PC-3 (cell line): ENCODE results near the gene SNTB2. TPM values are rescaled to one million over a fixed set of nuclear protein-coding genes. Genes with fewer than 3 reads are reported as not detected.

Experiments
- ATAC-seq: fragments of 200-7000 bp; cut with Tn5 transposase; 2 replicates; pipeline ENCODE4 v1.9.1; 2020; ENCODE audit warnings: mild to moderate bottlenecking, moderate library complexity
- BruUV-seq: library from RNA; stranded (reverse); fragments of 400-500 nt; replicated peaks from 2 replicates; lab custom pipeline; 2021; lab: Mats Ljungman, UMichigan
- CTCF ChIA-PET: fragments of 300-600 bp; sonication (Branson Sonifier 250); formaldehyde crosslinking; loops from one replicate; lab custom pipeline; 2022; ENCODE audit warnings: antibody characterized with exemption; lab: Charles Lee
- POLR2A ChIA-PET: fragments of 300-600 bp; sonication (Branson Sonifier 250); formaldehyde crosslinking; loops from one replicate; lab custom pipeline; 2022; ENCODE audit warnings: antibody characterized with exemption; ENCODE audit not compliant: unreplicated experiment; lab: Charles Lee
- DNase-seq: peaks from one replicate; pipeline ENCODE4 v3.0.0-alpha.2; 2015
- H2AFZ ChIP-seq: fragments of 300-600 bp; sonication (generic); 2 replicates; pipeline ENCODE4 v1.6.0; 2016; ENCODE audit warnings: antibody characterized with exemption, low read length
- H3F3A ChIP-seq: fragments of 300-600 bp; sonication (generic); one replicate; pipeline ENCODE4 v1.6.0; 2017; ENCODE audit warnings: antibody characterized with exemption, low read length, control low read depth, mild to moderate bottlenecking; ENCODE audit not compliant: unreplicated experiment
- H3K27ac ChIP-seq: fragments of 300-600 bp; sonication (generic); 2 replicates; pipeline ENCODE4 v1.5.1; 2016; ENCODE audit warnings: mild to moderate bottlenecking, low read length
- H3K27me3 ChIP-seq: fragments of 300-600 bp; sonication (generic); 2 replicates; pipeline ENCODE4 v1.6.1; 2016; ENCODE audit warnings: low read length, mixed read lengths
- H3K36me3 ChIP-seq: fragments of 300-600 bp; sonication (generic); 2 replicates; pipeline ENCODE4 v1.6.1; 2016; ENCODE audit warnings: low read depth, mixed run types, low read length, mixed read lengths
- H3K4me1 ChIP-seq: fragments of 300-600 bp; sonication (generic); 2 replicates; pipeline ENCODE4 v1.5.1; 2016; ENCODE audit warnings: low read length; ENCODE audit not compliant: insufficient read depth
- H3K4me2 ChIP-seq: fragments of 300-600 bp; sonication (generic); 2 replicates; pipeline ENCODE4 v1.6.0; 2016; ENCODE audit warnings: low read length
- H3K4me3 ChIP-seq: fragments of 300-600 bp; sonication (generic); 2 replicates; pipeline ENCODE4 v1.5.1; 2016; ENCODE audit warnings: mild to moderate bottlenecking, low read length, mixed read lengths
- H3K79me2 ChIP-seq: fragments of 300-600 bp; sonication (generic); 2 replicates; pipeline ENCODE4 v1.6.1; 2017; ENCODE audit warnings: low read length, mixed read lengths
- H3K9ac ChIP-seq: fragments of 300-600 bp; sonication (generic); 2 replicates; pipeline ENCODE4 v1.6.0; 2016; ENCODE audit warnings: mild to moderate bottlenecking, low read length
- H3K9me2 ChIP-seq: fragments of 300-600 bp; sonication (generic); replicated peaks from 2 replicates; pipeline ENCODE4 v1.6.1; 2016; ENCODE audit warnings: mixed run types, low read length, mixed read lengths
- H3K9me3 ChIP-seq: fragments of 300-600 bp; sonication (generic); 2 replicates; pipeline ENCODE4 v1.6.1; 2016; ENCODE audit warnings: low read length, mixed read lengths
- H4K20me1 ChIP-seq: fragments of 300-600 bp; sonication (generic); 2 replicates; pipeline ENCODE4 v1.6.1; 2016; ENCODE audit warnings: low read length, mixed read lengths
- CTCF ChIP-seq: fragments of 300-600 bp; sonication (generic); conservative IDR thresholded peaks from 2 replicates; pipeline ENCODE4 v1.5.1; 2017; ENCODE audit warnings: antibody characterized with exemption, low read depth, mild to moderate bottlenecking, low read length
- EZH2 ChIP-seq: fragments of 300-600 bp; sonication (generic); IDR thresholded peaks from one replicate; pipeline ENCODE4 v1.6.1; 2017; ENCODE audit warnings: antibody characterized with exemption, mild to moderate bottlenecking, low read length; ENCODE audit not compliant: unreplicated experiment
- EZH2phosphoT487 ChIP-seq: fragments of 300-600 bp; sonication (generic); IDR thresholded peaks from 2 replicates; pipeline ENCODE4 v1.6.1; 2018; ENCODE audit warnings: mild to moderate bottlenecking, antibody characterized with exemption, low read length, borderline replicate concordance
- intact Hi-C: fragments of 100-400 bp; cut with micrococcal nuclease; formaldehyde crosslinking; loops from 2 replicates; pipeline ENCODE4 v1.9.0; 2023
- total RNA-seq: library from RNA; depleted of rRNA; stranded (reverse); fragments of >200 nt; gene quantifications from 2 replicates; pipeline ENCODE4 v1.2.3, GENCODE V29; 2014

The SNTB2 gene
- total RNA-seq, 1 experiment from 2014 or later, result 40.4 TPM

DNA sequence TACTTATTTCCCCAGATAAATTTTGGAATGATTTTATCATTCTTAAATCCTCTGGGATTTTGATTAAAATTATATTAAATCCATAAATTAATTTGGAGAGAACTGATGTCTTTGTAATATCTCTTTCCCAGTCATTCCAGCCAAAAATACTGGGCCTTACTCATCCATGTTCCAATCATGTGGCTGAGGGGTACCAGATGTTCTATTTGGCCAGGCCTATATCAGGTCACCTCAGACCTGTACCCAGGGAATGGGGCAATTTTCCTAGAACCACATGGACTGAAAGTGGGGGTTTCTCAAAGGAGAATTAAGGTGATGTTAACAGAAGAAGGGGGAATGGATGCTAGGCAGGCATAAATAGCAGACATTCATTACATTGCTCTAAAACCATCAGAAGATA lies 7.5 kb downstream of the SNTB2 start:
- Histone ChIP-seq H3K79me2 (peaks cover 97% of the 10 kb centered on the region), H3K36me3 (no peaks in the 10 kb centered on the region), H3K9me3 (no peaks in the 10 kb centered on the region), H3K27me3 (no peaks in the 10 kb centered on the region), H3F3A (peaks cover 3% of the 10 kb centered on the region), H4K20me1 (peaks cover 26% of the 10 kb centered on the region; the same call in 1 of the 2 replicates), H3K27ac (no peak overlapping the region), H3K4me2 (no peak overlapping the region), H3K4me1 (peaks cover 28% of the 10 kb centered on the region), H3K4me3 (no peak overlapping the region), H3K9ac (no peak overlapping the region), H2AFZ (no peak overlapping the region), H3K9me2 (no peaks in the 10 kb centered on the region)
- CTCF ChIA-PET, result no interaction called here
- no TSS peak for BruUV-seq
- no peak for TF ChIP-seq CTCF
- TF ChIP-seq EZH2, result no peak
- TF ChIP-seq EZH2phosphoT487, result no peak
- no peak for DNase-seq
- POLR2A ChIA-PET, result no interaction called here
- ATAC-seq, result no peak
- intact Hi-C loops, result no loop called here

DNA sequence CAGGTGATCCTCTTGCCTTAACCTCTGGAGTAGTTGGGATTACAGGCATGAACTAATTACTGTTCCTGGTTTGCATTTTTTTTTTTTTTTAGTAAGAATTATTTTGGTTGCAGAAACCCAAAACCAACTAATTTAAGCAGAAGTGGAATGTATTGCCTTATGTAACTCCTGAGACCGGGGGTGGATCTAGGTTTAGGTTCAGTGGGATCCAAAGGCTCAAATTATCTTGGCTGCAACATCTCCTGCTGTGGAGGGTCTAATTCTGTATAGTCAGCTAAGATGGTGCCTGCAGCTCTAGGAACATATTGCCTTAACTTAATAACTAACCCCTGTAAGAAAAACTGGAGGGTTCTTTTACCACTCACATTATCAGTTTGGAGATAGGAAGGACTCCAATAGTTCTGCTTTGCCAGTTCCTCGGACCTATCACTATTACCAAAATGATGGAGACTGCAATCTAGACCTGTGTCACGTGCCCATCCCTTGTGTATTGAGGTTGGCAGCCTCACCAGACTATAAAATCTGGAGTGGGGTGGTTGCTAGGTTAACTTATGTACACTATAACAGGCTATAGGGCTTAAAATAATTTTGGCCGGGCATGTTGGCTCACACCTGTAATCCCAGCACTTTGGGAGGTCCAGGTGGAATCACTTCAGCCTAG lies 8.5 kb downstream of the SNTB2 start:
- Histone ChIP-seq H3K9me3 (no peaks in the 10 kb centered on the region), H3F3A (peaks cover 3% of the 10 kb centered on the region), H3K79me2 (peaks cover 97% of the 10 kb centered on the region), H3K4me3 (no peak overlapping the region), H2AFZ (no peak overlapping the region), H3K4me2 (no peak overlapping the region), H3K9ac (no peak overlapping the region), H3K27ac (no peak overlapping the region), H3K9me2 (no peaks in the 10 kb centered on the region), H3K4me1 (peaks cover 22% of the 10 kb centered on the region), H3K27me3 (no peaks in the 10 kb centered on the region), H4K20me1 (peaks cover 18% of the 10 kb centered on the region; the same call in 1 of the 2 replicates), H3K36me3 (no peaks in the 10 kb centered on the region)
- no peak for TF ChIP-seq CTCF
- no peak for TF ChIP-seq EZH2
- no peak for TF ChIP-seq EZH2phosphoT487
- BruUV-seq, result no TSS peak
- intact Hi-C loops, result no loop called here
- DNase-seq (no peak), ATAC-seq (no peak)
- POLR2A ChIA-PET, result no interaction called here
- CTCF ChIA-PET, result no interaction called here

DNA sequence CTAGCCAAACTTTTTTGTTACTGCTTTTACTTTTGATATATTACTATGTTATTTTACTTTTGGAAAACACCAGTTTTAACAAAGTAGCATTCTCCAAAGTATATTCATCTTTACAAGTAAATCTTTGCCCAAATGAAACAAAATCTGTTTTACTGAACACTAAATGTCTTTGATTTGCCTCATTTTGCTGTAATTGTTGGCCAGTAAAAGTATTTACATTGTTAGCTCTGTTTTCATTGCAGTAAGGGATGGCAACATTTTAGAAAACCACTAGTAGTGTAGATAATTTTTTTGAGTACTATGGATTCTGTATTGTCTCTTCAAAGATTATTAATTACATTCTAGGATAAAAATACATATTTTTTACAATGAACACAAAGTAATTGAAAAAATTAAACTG lies 10.6 kb downstream of the SNTB2 start:
- CTCF ChIA-PET, result no interaction called here
- POLR2A ChIA-PET, result no interaction called here
- H3K4me3 ChIP-seq, result no peak overlapping the region
- intact Hi-C loops, result no loop called here
- ATAC-seq (no peak), DNase-seq (no peak)
- no peaks in the 10 kb centered on the region for H3K27me3 ChIP-seq
- no peak overlapping the region for H3K4me2 ChIP-seq
- H3K36me3 ChIP-seq, result no peaks in the 10 kb centered on the region
- no peak overlapping the region for H3K27ac ChIP-seq
- H2AFZ ChIP-seq, result no peak overlapping the region
- no peaks in the 10 kb centered on the region for H3K9me2 ChIP-seq
- TF ChIP-seq EZH2phosphoT487 (no peak), EZH2 (no peak), CTCF (no peak)
- no peaks in the 10 kb centered on the region for H3K9me3 ChIP-seq
- peaks cover 31% of the 10 kb centered on the region for H3K4me1 ChIP-seq
- no TSS peak for BruUV-seq
- H3K79me2 ChIP-seq, result peaks cover 98% of the 10 kb centered on the region
- no peak overlapping the region for H3K9ac ChIP-seq
- peaks cover 3% of the 10 kb centered on the region for H3F3A ChIP-seq
- peaks cover 11% of the 10 kb centered on the region; the same call in 1 of the 2 replicates for H4K20me1 ChIP-seq
